Occipital lobe (tissue), 2 donors: ENCODE measurements around the gene CTXN1. TPM values are rescaled to one million over a fixed set of nuclear protein-coding genes. Genes with fewer than 3 reads are reported as not detected.
"Not testable (repeated sequence)": the region's sequence is repeated elsewhere in the genome, so short reads cannot be mapped to it uniquely, and the experiment has no call there.

Source experiments
- DNase-seq: peaks from one replicate; lab custom pipeline; 2025; lab: John Stamatoyannopoulos, UW
- total RNA-seq: library from RNA; depleted of rRNA; stranded (reverse); fragments of >200 nt; gene quantifications from one replicate; pipeline ENCODE4 v1.2.3, GENCODE V29; 2014

Gene CTXN1
- total RNA-seq, 1 donor from 2014 or later = 15.4 TPM

DNA sequence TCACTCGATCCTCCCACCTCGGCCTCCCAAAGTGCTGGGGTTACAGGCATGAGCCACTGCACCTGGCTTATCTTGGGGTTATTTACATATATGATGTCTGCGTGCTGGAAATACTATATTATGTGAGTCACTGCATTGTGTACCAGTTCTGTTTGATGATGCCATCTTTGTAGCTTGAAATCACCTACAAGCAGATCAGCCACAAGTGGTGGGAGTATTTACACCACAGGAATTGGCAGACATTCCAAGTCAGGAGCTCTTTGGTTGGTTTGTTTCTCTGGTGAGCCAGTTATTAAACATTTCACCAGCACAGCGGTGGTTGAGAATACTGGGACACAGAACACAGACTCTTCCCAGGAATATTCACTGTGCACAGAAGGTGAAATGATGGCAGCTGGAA lies 22.0 kb upstream of the CTXN1 start:
- no peak for DNase-seq

DNA sequence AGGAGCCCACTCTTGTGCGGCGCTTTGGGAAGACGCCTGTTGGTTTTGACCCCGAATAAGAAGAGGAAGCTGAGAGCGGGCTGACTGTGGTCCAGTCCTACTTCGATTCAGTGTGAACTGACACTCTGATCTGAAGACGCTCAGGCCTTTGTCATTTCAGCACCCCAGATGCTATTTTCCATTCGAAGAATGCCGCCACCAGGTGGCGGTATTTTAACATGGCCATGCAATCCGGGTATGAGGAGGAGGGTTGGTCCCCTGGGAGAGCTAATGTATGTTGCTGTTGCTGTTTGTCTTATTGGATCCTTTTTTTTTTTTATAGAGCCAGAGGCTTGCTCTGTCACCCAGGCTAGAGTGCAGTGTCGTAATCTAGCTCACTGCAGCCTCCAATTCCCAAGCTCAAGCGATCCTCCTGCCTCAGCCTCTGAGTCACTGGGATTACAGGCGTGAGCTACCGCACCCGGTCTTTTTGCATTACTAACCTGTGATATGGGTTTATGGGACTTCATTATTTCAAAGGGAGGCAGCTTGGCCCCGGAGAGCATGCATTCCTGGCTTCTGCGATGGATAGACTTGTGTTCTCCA lies 18.3 kb upstream of the CTXN1 start:
- DNase-seq = peak; percentile 69

DNA sequence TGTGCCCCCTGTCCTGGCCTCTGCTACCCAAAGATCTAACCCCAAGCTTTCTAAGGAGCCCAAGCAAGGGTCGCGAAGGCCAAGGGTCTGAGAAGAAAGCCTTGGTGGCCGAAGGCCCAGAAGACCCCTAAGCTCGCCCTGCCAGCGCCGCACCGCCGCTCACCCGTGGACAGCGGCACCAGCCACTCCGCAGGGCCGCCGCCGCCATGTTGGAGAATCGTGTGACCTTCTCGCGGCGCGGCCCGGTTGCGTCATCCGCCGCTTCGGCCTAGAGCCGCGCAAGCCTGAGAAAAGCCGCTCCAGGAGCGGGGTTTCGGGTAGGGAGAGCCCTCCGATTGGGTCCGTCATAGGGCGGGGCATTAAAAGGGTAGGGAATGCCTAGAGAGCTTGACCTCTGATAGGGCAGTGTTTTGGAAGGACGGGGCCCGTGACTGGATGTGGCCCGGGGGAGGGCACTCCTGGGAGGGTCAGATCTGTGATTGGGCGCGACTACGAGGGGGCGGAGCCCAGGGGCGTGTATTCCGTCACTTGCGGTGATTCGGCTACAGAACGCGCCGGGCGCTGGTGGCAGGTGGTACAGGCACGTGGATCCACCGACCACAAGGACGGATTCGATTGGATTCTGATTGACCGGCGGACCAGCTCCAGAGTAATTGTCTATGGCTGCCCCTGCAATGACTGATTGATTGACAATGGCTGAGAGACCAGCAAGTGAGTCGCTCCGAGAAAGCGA lies 17.7 kb upstream of the CTXN1 start, which contains the start of gene TIMM44:
Gene TIMM44, minus strand, starts transcription at position 223 of the 733 bp plus-strand sequence. Its CDS starts 15 bp downstream, at position 208.
- DNase-seq = peak; percentile 99

DNA sequence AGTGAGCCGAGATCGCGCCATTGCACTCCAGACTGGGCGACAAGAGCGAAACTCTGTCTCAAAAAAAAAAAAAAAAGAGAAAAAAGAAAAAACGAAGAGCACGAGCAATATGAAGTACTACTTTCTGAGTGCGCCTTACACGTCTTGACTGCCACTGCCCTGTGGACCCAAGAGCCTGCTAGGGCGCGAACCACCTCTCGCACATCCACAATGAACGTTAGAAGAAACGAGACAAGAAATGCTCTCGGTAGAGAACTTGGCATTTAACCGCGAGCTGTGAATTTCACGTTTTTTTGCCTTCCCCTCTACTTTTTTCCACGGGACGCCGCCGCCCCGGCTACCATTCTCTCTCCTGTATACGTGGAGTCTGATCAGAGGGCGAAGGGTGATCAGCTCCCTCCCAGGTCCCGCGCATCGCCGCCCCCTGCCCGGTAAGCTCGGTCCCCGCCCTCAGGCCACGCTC lies 17.1 kb upstream of the CTXN1 start:
- DNase-seq = no peak

DNA sequence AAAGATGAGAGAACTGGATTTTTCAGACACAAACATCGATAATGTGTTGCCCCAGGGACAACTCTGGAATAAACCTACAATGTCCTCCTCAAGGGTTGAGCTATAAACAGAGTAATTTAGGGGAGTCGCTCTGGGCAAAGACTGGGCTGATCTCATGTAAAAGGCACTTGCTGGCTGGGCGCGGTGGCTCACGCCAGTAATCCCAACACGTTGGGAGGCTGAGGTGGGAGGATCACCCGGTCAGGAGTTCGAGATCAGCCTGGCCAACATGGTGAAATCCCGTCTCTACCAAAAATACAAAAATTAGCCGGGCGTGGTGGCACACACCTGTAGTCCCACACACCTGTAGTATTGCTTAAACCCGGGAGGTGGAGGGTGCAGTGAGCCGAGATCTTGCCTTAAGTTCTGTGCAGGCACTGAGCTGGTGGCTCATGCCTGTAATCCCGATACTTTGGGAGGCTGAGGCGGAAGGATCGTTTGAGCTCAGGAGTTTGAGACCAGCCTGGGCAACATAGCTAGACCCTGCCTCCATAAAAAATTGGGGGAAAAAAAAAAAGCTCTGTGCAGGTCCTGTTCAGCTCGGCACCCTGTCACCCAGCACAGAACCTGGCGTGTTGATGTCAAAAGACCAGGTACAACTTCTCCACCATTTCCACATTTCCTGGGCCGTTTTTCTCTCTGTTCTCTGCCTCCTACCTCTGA lies 16.1 kb upstream of the CTXN1 start:
- DNase-seq = no peak

DNA sequence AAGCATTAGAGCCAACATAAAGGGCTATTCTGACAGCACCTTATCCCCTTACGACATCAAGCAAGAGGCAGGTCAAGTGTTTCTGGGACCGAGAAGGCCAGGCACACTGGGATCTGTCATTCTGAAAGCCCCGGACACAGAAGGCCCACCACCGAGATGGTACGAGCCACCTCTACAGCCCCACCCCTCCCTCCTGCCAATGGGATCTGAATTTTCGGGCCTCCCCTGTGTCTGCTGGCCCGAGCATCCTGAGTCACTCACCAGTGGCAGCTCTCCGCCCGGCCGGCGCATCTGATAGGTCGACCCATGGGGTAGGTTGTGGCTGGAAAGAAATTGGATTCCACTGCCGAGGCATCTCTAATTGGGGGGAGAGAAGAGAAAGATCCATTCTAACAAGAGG lies 14.9 kb upstream of the CTXN1 start:
- no peak for DNase-seq

DNA sequence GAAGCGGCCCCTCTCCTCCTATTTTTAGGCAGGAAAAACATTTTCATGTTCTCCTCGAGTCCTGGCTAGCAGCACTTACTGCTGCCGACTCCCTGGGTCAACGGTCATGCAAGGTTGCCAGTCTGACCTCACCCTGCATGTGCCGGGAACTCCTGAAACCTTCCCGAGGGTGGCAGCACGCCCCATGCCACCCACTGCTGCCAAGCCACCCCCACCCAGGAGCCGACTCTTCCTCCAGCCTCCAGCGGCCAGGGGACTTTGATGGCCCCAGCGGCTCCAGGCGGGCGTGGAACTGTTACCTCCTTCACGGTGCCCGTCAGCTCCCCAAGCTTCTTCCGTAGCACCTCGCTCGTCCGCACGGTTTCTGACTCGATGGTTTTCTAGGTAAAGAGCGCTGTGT lies 8.8 kb upstream of the CTXN1 start:
- no peak for DNase-seq

DNA sequence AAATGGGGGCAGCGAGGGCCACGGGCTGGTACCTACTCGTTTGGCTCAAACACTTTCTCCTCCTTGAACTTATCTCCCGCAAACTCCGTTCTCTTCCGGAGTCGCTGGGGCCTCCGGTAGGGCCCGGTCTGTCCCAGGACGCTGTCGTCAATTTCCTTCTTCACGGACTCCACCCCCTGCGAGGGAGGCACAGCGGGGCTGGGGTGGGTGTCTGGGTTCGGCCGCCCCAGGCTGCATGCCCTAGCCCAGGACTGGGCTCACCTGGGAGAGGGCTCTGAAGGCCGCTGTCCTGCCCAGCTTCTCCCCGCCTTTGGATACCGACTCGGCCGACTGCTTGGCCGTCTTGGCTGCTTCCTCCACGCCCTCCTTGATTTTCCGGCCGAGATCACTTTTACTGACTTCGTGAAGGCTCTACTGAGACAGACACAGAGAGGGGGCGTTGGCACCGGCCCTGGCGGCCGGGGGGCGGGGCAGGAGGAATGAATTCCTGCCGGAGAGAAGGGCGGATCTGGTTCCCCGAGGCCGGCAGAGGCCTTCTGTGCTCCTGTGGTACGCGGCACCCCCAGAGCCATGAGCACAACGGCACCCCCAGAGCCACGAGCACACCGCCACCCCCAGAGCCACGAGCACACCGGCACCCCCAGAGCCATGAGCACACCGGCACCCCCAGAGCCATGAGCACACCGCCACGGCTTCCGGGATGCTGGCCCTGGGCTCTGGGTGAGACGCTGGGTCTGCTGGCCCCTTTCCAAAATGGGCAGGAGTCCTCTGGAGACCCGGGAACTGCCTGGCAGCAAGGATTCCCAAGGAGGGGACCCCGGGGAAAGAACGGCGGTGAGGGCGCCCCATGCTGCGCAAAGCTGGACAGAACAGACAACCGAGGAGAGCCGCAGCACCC lies 8.1 kb upstream of the CTXN1 start:
- DNase-seq = no peak

DNA sequence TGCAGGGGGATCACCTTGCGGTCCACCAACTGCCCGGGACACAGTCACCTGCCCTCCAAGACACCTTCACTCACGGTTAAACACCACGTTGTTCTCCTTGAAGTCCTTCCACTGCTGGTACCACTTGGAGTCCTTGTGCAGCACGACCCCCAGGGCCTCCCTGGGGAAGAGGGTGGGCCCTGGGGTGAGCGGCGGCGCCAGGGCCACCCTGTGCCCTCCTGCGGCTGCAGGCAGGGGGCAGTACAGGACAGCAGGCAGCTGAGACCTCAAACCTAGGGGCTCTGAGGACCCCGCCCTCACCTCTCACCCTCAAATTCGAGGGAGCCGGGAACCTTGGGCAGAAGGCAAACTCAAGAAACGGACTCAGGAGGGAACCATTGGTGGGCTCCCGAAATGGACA lies 7.5 kb upstream of the CTXN1 start:
- DNase-seq = no peak

DNA sequence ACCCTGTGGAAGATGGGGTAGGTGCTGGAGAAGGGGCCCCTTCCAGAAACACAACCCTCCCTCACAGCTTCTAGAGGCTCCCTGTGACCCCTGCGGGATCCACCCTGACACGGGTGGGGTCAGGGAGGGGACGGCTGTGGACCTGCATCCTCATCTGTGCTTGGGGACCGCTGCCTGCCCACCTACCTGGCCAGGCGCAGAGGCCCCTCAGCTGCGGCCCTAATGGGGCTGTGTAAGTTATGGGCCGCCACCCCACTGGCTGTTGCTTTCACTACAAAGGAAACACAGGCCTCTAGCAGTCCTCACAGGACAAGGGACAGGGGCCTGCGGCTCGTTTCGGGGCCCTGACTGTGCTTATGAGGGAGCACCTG lies 7.0 kb upstream of the CTXN1 start:
- DNase-seq = no peak

DNA sequence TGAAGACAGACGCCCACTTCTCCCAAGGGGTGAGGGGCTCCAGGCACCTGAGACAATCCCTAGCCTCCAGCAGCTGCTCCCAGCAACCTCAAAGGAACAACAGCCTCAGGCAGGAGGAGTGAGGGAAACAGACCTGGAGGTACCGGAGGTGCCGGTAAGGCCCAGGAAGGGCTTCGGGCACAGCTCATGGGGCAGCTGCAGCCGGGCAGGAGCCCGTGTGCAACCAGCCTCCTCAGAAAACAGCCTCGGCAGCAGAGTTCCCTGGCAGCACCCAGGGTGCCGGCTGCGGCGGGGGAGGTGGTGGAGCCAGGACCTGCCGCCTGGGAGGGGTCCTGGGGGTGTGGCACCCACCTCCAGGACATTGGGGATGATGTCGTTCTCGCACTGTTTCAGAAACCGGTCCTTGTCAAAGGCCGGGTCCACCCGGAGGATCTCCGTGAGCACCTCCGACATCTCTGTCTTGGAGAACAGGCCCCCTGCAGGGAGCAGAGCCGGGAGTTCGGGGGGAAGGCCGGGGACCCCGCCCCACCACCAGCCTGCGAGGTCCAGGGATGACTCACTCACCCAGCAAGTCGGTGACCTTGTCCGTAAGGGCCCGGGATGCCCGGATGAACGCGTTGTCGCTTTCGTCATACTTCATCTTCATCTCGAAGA lies 6.5 kb upstream of the CTXN1 start:
- DNase-seq = no peak

DNA sequence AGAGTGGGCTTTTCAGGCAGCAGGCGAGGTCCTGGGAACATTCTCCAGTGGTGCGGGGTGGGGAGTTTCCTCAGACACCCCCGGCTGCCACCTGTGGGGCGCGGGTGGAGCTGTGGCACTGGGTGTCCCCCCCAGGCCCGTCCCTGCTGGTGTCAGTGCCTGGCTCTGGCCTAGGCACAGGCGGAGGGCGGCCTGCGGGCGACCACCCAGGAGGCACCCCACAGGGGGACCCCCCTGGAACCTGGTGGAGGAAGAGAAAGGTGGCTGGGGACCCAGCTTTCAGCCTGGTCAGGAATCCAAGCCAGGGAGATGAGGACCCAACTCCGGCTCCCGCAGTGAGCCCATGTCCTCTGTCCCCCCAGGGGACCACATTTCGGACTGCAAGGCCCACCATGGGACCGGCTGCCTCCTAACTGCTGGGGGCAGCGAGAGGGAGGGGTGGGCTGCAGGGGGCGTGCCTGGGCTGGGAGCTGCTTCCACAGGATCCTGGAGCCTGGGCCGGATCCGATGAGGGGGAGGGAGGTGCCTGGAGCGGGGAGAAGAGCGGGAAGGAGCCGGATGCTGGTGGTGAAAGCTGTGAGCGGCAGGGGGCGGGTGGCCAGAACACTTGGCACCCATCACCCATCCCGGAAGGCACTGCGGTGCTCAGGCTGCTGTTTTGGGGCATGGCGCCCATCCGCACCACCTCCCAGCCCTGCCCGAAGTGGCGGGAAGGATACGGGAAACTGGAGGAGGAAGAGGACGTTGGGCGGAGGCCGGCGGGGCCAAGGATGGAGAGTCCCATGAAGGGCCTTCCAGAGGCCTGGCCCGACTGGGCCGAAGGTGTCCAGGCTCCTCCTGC lies 5.5 kb upstream of the CTXN1 start:
- DNase-seq = no peak

DNA sequence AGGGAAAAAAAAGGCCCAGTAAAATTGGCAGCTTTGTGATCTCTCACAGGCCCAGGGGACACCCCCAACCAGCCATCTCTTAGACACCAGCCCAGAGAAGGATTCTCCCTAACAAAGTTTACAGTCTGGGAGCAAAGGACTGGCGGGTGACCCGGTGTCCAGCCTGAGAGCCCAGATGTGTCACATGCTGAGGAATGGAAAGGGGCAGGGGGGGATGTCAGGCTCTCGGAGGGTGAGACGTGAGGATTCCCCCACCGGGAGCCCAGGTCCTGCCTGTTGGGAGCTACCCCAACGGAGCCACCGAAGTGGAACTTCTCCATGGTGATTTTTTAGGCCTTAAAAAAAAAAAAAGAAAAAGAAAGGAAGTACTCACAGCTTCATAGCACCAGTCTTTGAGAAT lies 4.8 kb upstream of the CTXN1 start:
- DNase-seq = no peak

DNA sequence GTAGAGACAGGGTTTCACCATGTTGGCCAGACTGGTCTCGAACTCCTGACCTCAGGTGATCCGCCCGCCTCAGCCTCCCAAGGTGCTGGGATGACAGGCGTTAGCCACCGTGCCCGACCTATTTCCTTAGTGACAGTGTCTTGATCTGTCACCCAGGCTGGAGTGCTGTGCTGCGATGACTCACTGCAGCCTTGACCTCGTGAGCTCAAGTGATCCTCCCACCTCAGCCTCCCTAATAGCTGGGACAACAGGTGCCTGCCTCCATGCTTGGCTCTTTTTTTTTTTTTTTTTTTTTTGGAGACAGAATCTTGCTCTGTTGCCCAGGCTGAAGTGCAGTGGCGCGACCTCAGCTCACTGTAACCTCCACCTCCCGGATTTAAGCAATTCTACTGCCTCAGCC lies 4.1 kb upstream of the CTXN1 start:
- DNase-seq = not testable (repeated sequence)

DNA sequence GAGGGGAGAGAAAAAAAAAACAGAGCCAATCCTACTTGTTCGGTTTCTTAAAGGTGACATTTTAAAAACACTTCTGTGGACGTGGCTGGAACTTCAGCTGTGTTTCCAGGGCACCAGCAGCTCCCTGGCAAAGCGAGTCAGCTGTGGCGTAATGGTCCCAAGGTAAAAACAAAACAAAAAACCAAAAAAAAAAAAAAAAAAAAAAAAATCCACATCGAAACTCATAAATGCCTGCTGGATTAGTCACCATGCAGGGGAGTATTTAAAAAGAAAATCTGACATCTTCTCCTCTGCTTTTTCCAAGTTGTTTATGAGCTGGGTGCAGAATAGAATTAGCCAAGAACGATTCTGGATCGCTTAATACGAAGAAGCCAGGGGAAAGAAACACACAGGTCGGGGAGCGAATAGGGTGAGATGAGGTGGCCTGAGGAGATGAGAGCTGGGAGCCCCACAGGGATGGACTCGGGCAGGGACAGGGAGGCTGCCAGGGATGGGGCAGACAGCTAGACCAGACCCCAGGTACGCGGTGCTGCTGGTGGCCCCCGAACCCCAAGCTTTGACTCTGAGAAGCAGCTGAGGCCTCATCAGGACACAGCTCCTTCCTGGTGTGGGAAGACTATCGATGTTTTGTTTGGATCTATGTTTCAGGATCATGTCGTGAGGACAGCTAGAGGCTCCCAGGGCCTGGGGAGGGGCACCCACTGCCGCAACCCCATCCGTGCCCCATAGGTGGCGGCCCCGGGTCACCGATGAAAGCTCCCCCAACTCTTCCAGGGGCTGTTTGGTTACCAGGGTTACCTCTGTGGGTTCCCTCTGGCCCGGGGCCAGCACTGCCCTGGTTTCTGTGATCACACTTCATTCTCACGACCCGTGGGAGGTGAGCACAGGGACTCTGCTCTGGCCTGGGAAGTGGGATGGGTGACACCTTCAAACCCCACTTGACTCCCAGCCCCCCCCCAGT lies 3.1 kb upstream of the CTXN1 start:
- DNase-seq = no peak

DNA sequence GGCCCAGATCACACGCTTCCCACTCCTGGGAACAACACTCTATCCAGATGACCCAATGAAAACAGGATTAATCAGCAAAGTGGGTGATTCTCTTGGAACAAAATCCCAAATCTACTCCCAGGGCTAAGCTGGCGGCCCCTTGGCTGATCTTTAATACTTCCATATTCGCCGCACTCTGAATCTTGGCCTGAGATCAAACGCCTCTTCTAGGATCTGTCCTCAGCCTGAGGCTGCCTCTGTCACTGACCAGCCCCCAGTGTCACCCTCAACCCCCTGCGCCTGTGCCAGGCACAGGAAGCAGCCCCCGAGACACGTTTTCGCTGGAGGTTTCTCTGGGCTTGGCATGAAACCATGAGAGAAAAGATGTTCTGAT lies 2.4 kb upstream of the CTXN1 start:
- no peak for DNase-seq

DNA sequence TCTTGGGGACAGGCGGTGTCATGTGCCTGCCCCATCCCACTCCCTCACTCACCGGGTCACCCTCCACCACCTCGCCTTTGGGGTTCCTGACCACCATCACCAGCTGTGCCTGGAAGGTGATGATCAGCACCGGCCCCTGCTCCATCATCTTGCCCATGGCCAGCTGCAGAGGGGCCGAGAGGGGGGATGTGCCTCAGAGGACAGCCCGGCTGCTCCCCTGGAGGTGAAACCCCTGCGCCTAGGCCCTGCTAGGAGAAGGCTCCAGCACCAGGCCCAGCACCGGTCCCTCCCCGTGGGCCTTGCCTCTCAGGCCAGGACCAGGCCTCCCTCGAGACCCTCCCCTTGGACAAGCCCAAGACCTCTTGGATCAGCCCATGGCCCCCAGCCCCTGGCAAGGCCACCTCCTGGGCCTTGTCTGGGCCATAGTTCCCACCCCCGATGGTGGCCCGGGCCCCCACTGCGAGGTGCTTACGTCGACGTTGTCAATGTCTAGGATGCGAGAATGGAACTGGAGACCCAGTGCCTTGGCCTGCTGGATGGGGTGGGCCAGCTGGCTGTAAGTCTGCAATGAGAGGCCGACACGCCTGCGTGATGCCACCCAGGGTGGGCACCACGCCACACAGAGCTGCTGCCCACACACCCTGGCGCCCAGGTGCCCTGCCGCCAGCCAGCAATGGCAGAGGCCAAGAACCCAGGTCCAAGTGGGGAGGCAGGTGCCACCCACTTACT lies 1.8 kb upstream of the CTXN1 start:
- no peak for DNase-seq
